Loucy (cell line): Measurements from ENCODE around the gene CDT1.

Source experiments
- H2AFZ ChIP-seq: fragments of 200-600 bp; sonication (generic); 2 replicates; pipeline ENCODE4 v1.6.0; 2016; ENCODE audit warnings: antibody characterized with exemption, mild to moderate bottlenecking, low read length, moderate library complexity
- H3F3A ChIP-seq: fragments of 200-600 bp; 2 replicates; pipeline ENCODE4 v1.6.0; 2016; ENCODE audit warnings: antibody characterized with exemption, low read depth, mild to moderate bottlenecking
- H3K27me3 ChIP-seq: fragments of 200-600 bp; sonication (generic); 2 replicates; pipeline ENCODE4 v1.6.1; 2014; ENCODE audit warnings: low read length, mild to moderate bottlenecking; ENCODE audit not compliant: insufficient read depth, poor library complexity, severe bottlenecking
- H3K36me3 ChIP-seq: fragments of 200-600 bp; sonication (generic); 2 replicates; pipeline ENCODE4 v1.6.1; 2016; ENCODE audit warnings: low read length; ENCODE audit not compliant: insufficient read depth
- H3K4me1 ChIP-seq: fragments of 200-600 bp; sonication (generic); 2 replicates; pipeline ENCODE4 v1.5.1; 2014; ENCODE audit warnings: low read length, mild to moderate bottlenecking; ENCODE audit not compliant: insufficient read depth, poor library complexity, severe bottlenecking
- H3K4me2 ChIP-seq: fragments of 200-600 bp; sonication (generic); 2 replicates; pipeline ENCODE4 v1.6.0; 2014; ENCODE audit warnings: antibody characterized with exemption, low read length, low read depth, mild to moderate bottlenecking; ENCODE audit not compliant: poor library complexity, severe bottlenecking
- H3K4me3 ChIP-seq: fragments of 200-600 bp; sonication (generic); 2 replicates; pipeline ENCODE4 v1.5.1; 2014; ENCODE audit warnings: low read length, mild to moderate bottlenecking, mixed read lengths; ENCODE audit not compliant: poor library complexity, severe bottlenecking
- H3K79me2 ChIP-seq: fragments of 200-600 bp; sonication (generic); 2 replicates; pipeline ENCODE4 v1.6.1; 2014; ENCODE audit warnings: low read length; ENCODE audit not compliant: insufficient read depth
- H3K9ac ChIP-seq: fragments of 200-600 bp; sonication (generic); 2 replicates; pipeline ENCODE4 v1.6.0; 2014; ENCODE audit warnings: mild to moderate bottlenecking, low read depth, low read length, moderate library complexity; ENCODE audit not compliant: poor library complexity, severe bottlenecking
- H3K9me2 ChIP-seq: fragments of 200-600 bp; sonication (generic); replicated peaks from 2 replicates; pipeline ENCODE4 v1.6.1; 2016; ENCODE audit warnings: low read depth, low read length, mixed read lengths
- H3K9me3 ChIP-seq: fragments of 200-600 bp; sonication (generic); 2 replicates; pipeline ENCODE4 v1.6.1; 2014; ENCODE audit warnings: mild to moderate bottlenecking, antibody characterized with exemption, low read length, low read depth; ENCODE audit not compliant: insufficient read depth
- H4K20me1 ChIP-seq: fragments of 200-600 bp; sonication (generic); 2 replicates; pipeline ENCODE4 v1.6.0; 2014; ENCODE audit warnings: antibody characterized with exemption, low read length, mild to moderate bottlenecking; ENCODE audit not compliant: insufficient read depth, poor library complexity, severe bottlenecking
- CTCF ChIP-seq: fragments of 200-600 bp; sonication (generic); conservative IDR thresholded peaks from 2 replicates; pipeline ENCODE4 v1.5.1; 2014; ENCODE audit warnings: mild to moderate bottlenecking, antibody characterized with exemption, low read length
- EZH2phosphoT487 ChIP-seq: fragments of 200-600 bp; IDR thresholded peaks from 2 replicates; pipeline ENCODE4 v1.6.1; 2018; ENCODE audit warnings: antibody characterized with exemption, mild to moderate bottlenecking, moderate library complexity, borderline replicate concordance

Gene CDT1

GRCh38 chr16:88816736-88817535 lies 13.3 kb downstream of the CDT1 start:
- Histone ChIP-seq H3K9me2 (no peaks in the 10 kb centered on the region), H3K4me2 (no peak overlapping the region), H3K4me1 (no peaks in the 10 kb centered on the region), H3K9ac (no peak overlapping the region), H2AFZ (no peak overlapping the region), H3K4me3 (no peak overlapping the region), H3K79me2 (no peaks in the 10 kb centered on the region), H3K27me3 (no peaks in the 10 kb centered on the region), H3K9me3 (no peaks in the 10 kb centered on the region), H4K20me1 (no peaks in the 10 kb centered on the region), H3K36me3 (no peaks in the 10 kb centered on the region), H3F3A (no peaks in the 10 kb centered on the region)
- TF ChIP-seq CTCF = no peak
- TF ChIP-seq EZH2phosphoT487 = no peak

- Histone ChIP-seq H3K79me2 (no peaks in the 10 kb centered on the region), H3K9ac (no peak overlapping the region)
Observed at GRCh38 chr16:88817785-88818574, 14.4 kb downstream of the CDT1 start.

GRCh38 chr16:88818575-88818874 lies 14.9 kb downstream of the CDT1 start:
- Histone ChIP-seq H4K20me1 (no peaks in the 10 kb centered on the region), H3K27me3 (no peaks in the 10 kb centered on the region), H3K4me2 (no peak overlapping the region), H3K4me1 (no peaks in the 10 kb centered on the region), H3F3A (no peaks in the 10 kb centered on the region), H3K9ac (no peak overlapping the region), H3K9me2 (no peaks in the 10 kb centered on the region), H3K4me3 (no peak overlapping the region), H2AFZ (no peak overlapping the region), H3K36me3 (no peaks in the 10 kb centered on the region), H3K79me2 (no peaks in the 10 kb centered on the region), H3K9me3 (no peaks in the 10 kb centered on the region)
- TF ChIP-seq EZH2phosphoT487 = no peak

More at GRCh38 chr16:88817785-88818574, 14.4 kb downstream of the CDT1 start:
- Histone ChIP-seq H3K4me3 (no peak overlapping the region), H3K4me2 (no peak overlapping the region), H3K9me2 (no peaks in the 10 kb centered on the region), H3K36me3 (no peaks in the 10 kb centered on the region), H3K9me3 (no peaks in the 10 kb centered on the region), H4K20me1 (no peaks in the 10 kb centered on the region), H3K4me1 (no peaks in the 10 kb centered on the region), H3F3A (no peaks in the 10 kb centered on the region), H2AFZ (no peak overlapping the region), H3K27me3 (no peaks in the 10 kb centered on the region)
- TF ChIP-seq CTCF (no peak), EZH2phosphoT487 (no peak)
